MM.1S (cell line): ENCODE data around the gene CDK5RAP2.

Experiments used
- DNase-seq: peaks from one replicate; pipeline ENCODE4 v3.0.0-alpha.2; 2015
- H2AFZ ChIP-seq: fragments of 300-600 bp; sonication (generic); 2 replicates; pipeline ENCODE4 v1.6.0; 2016; ENCODE audit warnings: antibody characterized with exemption, low read length
- H3F3A ChIP-seq: fragments of 300-600 bp; sonication (generic); 2 replicates; pipeline ENCODE4 v1.6.1; 2016; ENCODE audit warnings: mild to moderate bottlenecking, antibody characterized with exemption, low read length, moderate library complexity, mixed read lengths; ENCODE audit not compliant: insufficient read depth
- H3K27ac ChIP-seq: fragments of 300-600 bp; sonication (generic); 2 replicates; pipeline ENCODE4 v1.5.1; 2016; ENCODE audit warnings: mild to moderate bottlenecking, low read length
- H3K27me3 ChIP-seq: fragments of 300-600 bp; sonication (generic); replicated peaks from 2 replicates; pipeline ENCODE4 v1.6.0; 2016; ENCODE audit warnings: low read length; ENCODE audit not compliant: insufficient read depth
- H3K36me3 ChIP-seq: fragments of 300-600 bp; sonication (generic); replicated peaks from 2 replicates; pipeline ENCODE4 v1.6.1; 2016; ENCODE audit warnings: mild to moderate bottlenecking, low read length, mixed read lengths; ENCODE audit not compliant: insufficient read depth
- H3K4me1 ChIP-seq: fragments of 300-600 bp; sonication (generic); 2 replicates; pipeline ENCODE4 v1.6.1; 2016; ENCODE audit warnings: low read length, mixed read lengths
- H3K4me2 ChIP-seq: fragments of 300-600 bp; sonication (generic); 2 replicates; pipeline ENCODE4 v1.6.0; 2016; ENCODE audit warnings: low read depth, low read length
- H3K4me3 ChIP-seq: fragments of 300-600 bp; sonication (generic); 2 replicates; pipeline ENCODE4 v1.5.1; 2016; ENCODE audit warnings: low read length, mixed read lengths
- H3K79me2 ChIP-seq: fragments of 300-600 bp; sonication (generic); 2 replicates; pipeline ENCODE4 v1.6.1; 2016; ENCODE audit warnings: mixed run types, low read length, mixed read lengths
- H3K9ac ChIP-seq: fragments of 300-600 bp; sonication (generic); 2 replicates; pipeline ENCODE4 v1.6.1; 2016; ENCODE audit warnings: low read length, mixed read lengths
- H3K9me2 ChIP-seq: fragments of 300-600 bp; sonication (generic); replicated peaks from 2 replicates; pipeline ENCODE4 v1.6.1; 2016; ENCODE audit warnings: mild to moderate bottlenecking, low read length, mixed read lengths; ENCODE audit not compliant: insufficient read depth
- H3K9me3 ChIP-seq: fragments of 300-600 bp; sonication (generic); replicated peaks from 2 replicates; pipeline ENCODE4 v1.6.1; 2016; ENCODE audit warnings: mild to moderate bottlenecking, low read length, mixed read lengths; ENCODE audit not compliant: insufficient read depth
- H4K20me1 ChIP-seq: fragments of 300-600 bp; sonication (generic); 2 replicates; pipeline ENCODE4 v1.6.1; 2016; ENCODE audit warnings: mild to moderate bottlenecking, low read length, moderate library complexity, mixed read lengths; ENCODE audit not compliant: insufficient read depth
- EZH2 ChIP-seq: fragments of 300-600 bp; sonication (generic); optimal IDR thresholded peaks from 2 replicates; pipeline ENCODE3; 2017; ENCODE audit warnings: low read depth, mild to moderate bottlenecking, antibody characterized with exemption, low read length, mixed read lengths
- EZH2phosphoT487 ChIP-seq: fragments of 300-600 bp; sonication (generic); IDR thresholded peaks from 2 replicates; pipeline ENCODE4 v1.6.1; 2018; ENCODE audit warnings: antibody characterized with exemption, low read length
- TF ChIP-seq, protein P1 (sequence below): fragments of 300-600 bp; sonication (generic); IDR thresholded peaks from 2 replicates; pipeline ENCODE4 v1.5.1; 2016; ENCODE audit warnings: antibody characterized with exemption, low read length, mixed read lengths

The CDK5RAP2 gene

DNA sequence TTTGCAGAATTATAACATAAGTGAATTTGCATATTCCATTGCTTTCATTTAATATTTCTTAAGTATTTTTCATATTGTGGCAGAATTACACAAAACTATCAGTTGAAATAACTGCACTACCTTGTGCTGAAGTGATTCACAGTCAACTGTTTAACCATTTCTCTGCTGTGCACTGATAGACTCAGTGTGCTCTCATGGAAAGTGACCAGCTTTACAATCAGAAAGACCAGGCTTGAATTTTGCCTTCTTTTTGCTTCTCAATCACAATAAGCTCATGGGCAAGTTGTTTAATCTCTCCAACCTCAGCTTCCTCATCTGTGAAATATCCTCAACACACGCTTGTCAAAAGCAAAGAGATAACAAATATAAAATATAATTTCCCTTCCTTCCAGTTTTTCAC is 18.3 kb downstream of the CDK5RAP2 start:
- no peak for DNase-seq
- H3K79me2 ChIP-seq, result peaks cover 91% of the 10 kb centered on the region
- H3K4me3 ChIP-seq, result no peak overlapping the region
- H3K36me3 ChIP-seq, result peaks cover 6% of the 10 kb centered on the region; the same call in 1 of the 2 replicates
- H3K9me2 ChIP-seq, result no peaks in the 10 kb centered on the region
- no peaks in the 10 kb centered on the region for H3K9me3 ChIP-seq
- no peak overlapping the region for H3K27ac ChIP-seq
- no peak overlapping the region for H3K9ac ChIP-seq
- H3K27me3 ChIP-seq, result no peaks in the 10 kb centered on the region
- no peaks in the 10 kb centered on the region for H4K20me1 ChIP-seq
- H3K4me1 ChIP-seq, result peaks cover 13% of the 10 kb centered on the region
- no peak overlapping the region for H3K4me2 ChIP-seq
- H2AFZ ChIP-seq, result no peak overlapping the region
- TF ChIP-seq, protein P1, sequence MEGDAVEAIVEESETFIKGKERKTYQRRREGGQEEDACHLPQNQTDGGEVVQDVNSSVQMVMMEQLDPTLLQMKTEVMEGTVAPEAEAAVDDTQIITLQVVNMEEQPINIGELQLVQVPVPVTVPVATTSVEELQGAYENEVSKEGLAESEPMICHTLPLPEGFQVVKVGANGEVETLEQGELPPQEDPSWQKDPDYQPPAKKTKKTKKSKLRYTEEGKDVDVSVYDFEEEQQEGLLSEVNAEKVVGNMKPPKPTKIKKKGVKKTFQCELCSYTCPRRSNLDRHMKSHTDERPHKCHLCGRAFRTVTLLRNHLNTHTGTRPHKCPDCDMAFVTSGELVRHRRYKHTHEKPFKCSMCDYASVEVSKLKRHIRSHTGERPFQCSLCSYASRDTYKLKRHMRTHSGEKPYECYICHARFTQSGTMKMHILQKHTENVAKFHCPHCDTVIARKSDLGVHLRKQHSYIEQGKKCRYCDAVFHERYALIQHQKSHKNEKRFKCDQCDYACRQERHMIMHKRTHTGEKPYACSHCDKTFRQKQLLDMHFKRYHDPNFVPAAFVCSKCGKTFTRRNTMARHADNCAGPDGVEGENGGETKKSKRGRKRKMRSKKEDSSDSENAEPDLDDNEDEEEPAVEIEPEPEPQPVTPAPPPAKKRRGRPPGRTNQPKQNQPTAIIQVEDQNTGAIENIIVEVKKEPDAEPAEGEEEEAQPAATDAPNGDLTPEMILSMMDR, result no peak
- TF ChIP-seq EZH2phosphoT487 (no peak), EZH2 (no peak)
- no peaks in the 10 kb centered on the region for H3F3A ChIP-seq

DNA sequence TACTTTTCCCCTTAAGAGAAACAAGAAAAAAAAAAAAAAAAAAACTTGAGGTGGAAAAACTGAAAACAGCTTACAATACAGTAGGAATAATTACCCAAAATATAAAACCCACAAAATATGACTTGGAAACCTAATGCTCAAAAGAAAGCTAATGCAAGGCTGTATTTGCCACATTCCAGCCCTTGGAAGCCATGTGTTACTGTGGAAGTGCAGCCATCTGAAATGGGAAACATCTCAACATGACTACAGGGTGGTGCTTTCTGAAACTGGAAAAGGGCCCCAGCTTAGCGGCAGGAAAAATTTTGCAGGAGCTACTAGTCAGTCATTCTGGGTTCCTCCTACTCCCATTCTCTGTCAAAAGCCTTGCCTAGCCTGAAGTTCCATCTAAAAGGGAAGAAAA is 20.4 kb downstream of the CDK5RAP2 start:
- DNase-seq, result no peak
- H3K4me1 ChIP-seq, result no peaks in the 10 kb centered on the region
- no peak overlapping the region for H3K9ac ChIP-seq
- no peak overlapping the region for H3K4me2 ChIP-seq
- H3K27ac ChIP-seq, result no peak overlapping the region
- no peak overlapping the region for H2AFZ ChIP-seq
- peaks cover 89% of the 10 kb centered on the region for H3K79me2 ChIP-seq
- TF ChIP-seq, protein P1, result no peak
- TF ChIP-seq EZH2, result no peak
- no peak for TF ChIP-seq EZH2phosphoT487
- no peaks in the 10 kb centered on the region for H3F3A ChIP-seq
- H3K27me3 ChIP-seq, result no peaks in the 10 kb centered on the region
- H3K4me3 ChIP-seq, result no peak overlapping the region
- 0 out of 2 replicates have a peak, but pooled peaks cover 10% of the 10 kb centered on the region for H3K36me3 ChIP-seq
- no peaks in the 10 kb centered on the region for H3K9me3 ChIP-seq
- no peaks in the 10 kb centered on the region for H4K20me1 ChIP-seq
- no peaks in the 10 kb centered on the region for H3K9me2 ChIP-seq

DNA sequence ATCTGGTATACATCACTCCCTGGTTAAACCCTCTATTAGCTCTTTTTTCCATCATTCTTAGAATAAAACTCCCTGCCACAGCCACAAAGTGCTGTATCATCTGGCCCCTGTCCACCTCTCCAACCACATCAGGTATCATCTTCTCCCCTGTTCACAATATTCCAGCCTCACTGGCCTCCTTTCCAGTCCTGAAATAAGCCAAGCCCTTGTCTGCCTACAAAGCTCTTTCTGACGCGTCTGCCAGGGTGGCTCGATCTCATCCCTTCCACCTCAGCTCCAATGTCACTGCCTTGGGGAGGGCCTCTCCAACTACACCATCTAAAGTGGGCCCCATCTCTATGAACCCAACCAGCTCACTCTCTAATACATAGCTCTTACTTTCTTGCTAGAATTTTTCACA is 21.5 kb downstream of the CDK5RAP2 start:
- H3K36me3 ChIP-seq, result peaks cover 10% of the 10 kb centered on the region; the same call in 1 of the 2 replicates
- H4K20me1 ChIP-seq, result no peaks in the 10 kb centered on the region
- peaks cover 78% of the 10 kb centered on the region for H3K79me2 ChIP-seq

More for the DNA sequence above, 21.5 kb downstream of the CDK5RAP2 start:
- H3F3A ChIP-seq, result no peaks in the 10 kb centered on the region
- no peaks in the 10 kb centered on the region for H3K27me3 ChIP-seq
- H3K9me3 ChIP-seq, result no peaks in the 10 kb centered on the region
- no peak for DNase-seq
- H2AFZ ChIP-seq, result no peak overlapping the region
- no peak overlapping the region for H3K27ac ChIP-seq
- no peak overlapping the region for H3K4me3 ChIP-seq
- TF ChIP-seq, protein P1, result no peak
- TF ChIP-seq EZH2, result no peak
- no peak for TF ChIP-seq EZH2phosphoT487
- no peaks in the 10 kb centered on the region for H3K4me1 ChIP-seq
- H3K9ac ChIP-seq, result no peak overlapping the region
- H3K4me2 ChIP-seq, result no peak overlapping the region
- no peaks in the 10 kb centered on the region for H3K9me2 ChIP-seq
